Muscle layer of colon (tissue), 2 donors: ENCODE results near the gene ALCAM.

Source experiments
- H3K27ac ChIP-seq: one replicate; pipeline ENCODE4 v1.7.0; 2013; ENCODE audit warnings: low read depth, mild to moderate bottlenecking, low read length, moderate library complexity
- H3K27me3 ChIP-seq, 2 donors: one replicate each; pipeline ENCODE4 v1.7.0; 2013; ENCODE audit warnings: low read length in 2 of 2, mild to moderate bottlenecking in 2 of 2; ENCODE audit not compliant: insufficient read depth in 2 of 2, control insufficient read depth in 1 of 2
- H3K36me3 ChIP-seq: one replicate; pipeline ENCODE4 v1.7.0; 2013; ENCODE audit warnings: mild to moderate bottlenecking, low read length; ENCODE audit not compliant: insufficient read depth
- H3K4me1 ChIP-seq: one replicate; pipeline ENCODE4 v1.7.0; 2013; ENCODE audit warnings: mild to moderate bottlenecking, low read length; ENCODE audit not compliant: insufficient read depth
- H3K4me3 ChIP-seq, 2 donors: one replicate each; pipeline ENCODE4 v1.7.0; 2013; ENCODE audit warnings: low read length in 2 of 2, low read depth in 1 of 2, mild to moderate bottlenecking in 1 of 2, moderate library complexity in 1 of 2
- H3K9ac ChIP-seq: one replicate; pipeline ENCODE4 v1.7.0; 2013; ENCODE audit warnings: low read length
- H3K9me3 ChIP-seq: one replicate; pipeline ENCODE4 v1.7.0; 2013; ENCODE audit warnings: mild to moderate bottlenecking, low read length
- donor health status: abdominal sarcoma.
- donor health status: Adenocarcinoma of cecum.

Gene ALCAM

DNA sequence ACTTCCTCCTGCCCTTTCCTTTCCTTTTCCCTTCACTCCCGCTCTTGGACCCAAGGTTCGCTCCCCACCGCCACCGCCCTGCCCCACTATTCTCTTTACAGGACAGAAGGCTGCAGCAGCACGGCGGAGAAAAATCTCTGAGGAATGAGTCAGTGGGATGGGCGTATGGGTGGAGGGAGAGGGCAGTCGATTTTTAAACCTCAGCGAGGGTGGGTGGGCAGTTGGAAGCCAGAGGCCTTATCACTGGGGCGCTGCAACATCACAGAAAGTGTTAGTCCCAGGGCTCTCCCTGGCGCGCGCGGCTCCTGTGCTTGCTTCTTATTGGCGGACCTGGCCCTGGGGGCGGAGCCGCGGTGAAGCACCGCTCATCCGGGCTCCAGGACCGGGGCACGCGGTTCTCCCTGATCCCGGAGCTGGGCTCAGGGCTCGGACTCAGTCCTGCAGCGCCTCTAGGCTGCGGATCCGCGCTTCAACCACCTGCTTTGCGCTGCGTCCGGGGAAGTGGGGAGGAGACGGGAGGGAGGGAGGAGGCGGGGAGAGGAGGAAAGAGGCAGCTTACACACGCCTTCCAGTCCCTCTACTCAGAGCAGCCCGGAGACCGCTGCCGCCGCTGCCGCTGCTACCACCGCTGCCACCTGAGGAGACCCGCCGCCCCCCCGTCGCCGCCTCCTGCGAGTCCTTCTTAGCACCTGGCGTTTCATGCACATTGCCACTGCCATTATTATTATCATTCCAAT, at the start of gene ALCAM:
Gene ALCAM, plus strand, starts transcription at position 584 of the 737 bp plus-strand sequence.
- H3K4me3 ChIP-seq = peak within 1 kb of the TSS; percentile 44 to 78
- H3K27me3 ChIP-seq = peaks cover 0 to 7% of the 10 kb centered on the region in 2 donors
- peak within 1 kb of the TSS; percentile 47 for H3K9ac ChIP-seq
- H3K36me3 ChIP-seq = no peaks in the 10 kb centered on the region
- H3K4me1 ChIP-seq = peaks cover 29% of the 10 kb centered on the region
- no peaks in the 10 kb centered on the region for H3K9me3 ChIP-seq
- H3K27ac ChIP-seq = peak within 1 kb of the TSS; percentile 3

DNA sequence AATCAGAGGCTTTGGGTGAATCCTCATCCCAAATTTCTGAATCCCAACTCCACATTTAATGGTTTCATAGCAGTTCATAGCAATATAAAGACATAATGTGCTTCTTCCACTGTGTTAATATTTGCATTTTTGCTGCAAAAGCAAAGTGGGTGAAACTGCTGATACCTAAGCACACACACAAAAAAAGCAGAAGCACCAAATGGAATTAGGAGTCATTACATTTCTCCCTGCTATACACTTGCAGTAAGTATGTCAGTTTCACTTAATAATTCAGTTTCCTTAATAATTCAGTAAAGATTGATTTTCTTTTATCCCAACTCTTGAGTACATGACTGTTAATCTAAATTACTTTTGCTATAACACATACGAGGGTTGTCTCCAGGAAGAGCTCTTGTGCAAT, 48.9 kb upstream of the ALCAM start:
- no peak overlapping the region for H3K9ac ChIP-seq
- no peaks in the 10 kb centered on the region for H3K9me3 ChIP-seq
- H3K27me3 ChIP-seq = no peaks in the 10 kb centered on the region
- no peak overlapping the region for H3K4me3 ChIP-seq
- no peak overlapping the region for H3K27ac ChIP-seq
- H3K36me3 ChIP-seq = no peaks in the 10 kb centered on the region
- H3K4me1 ChIP-seq = no peaks in the 10 kb centered on the region

- Histone ChIP-seq H3K36me3 (no peaks in the 10 kb centered on the region), H3K9ac (no peak overlapping the region), H3K27me3 (no peaks in the 10 kb centered on the region), H3K27ac (no peak overlapping the region), H3K4me3 (no peak overlapping the region), H3K4me1 (no peaks in the 10 kb centered on the region), H3K9me3 (no peaks in the 10 kb centered on the region)
Measured at GRCh38 chr3:105322570-105323273, 44.0 kb upstream of the ALCAM start.

DNA sequence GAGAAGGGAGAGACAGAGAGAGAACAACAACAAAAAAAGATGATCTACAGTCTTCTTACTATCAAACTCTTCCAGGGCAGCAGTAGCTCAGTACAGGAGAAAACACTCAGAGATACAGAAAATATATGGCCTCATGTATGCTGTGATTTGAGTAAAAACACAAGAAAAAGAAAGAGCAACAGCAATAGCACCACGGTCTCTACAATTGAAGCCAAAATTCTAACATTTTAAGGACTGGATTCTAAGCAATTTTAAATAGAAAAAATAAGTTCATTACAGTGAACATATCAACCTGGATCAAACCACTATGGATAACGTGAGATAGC, 43.5 kb upstream of the ALCAM start:
- H3K27me3 ChIP-seq = no peaks in the 10 kb centered on the region
- no peaks in the 10 kb centered on the region for H3K4me1 ChIP-seq
- H3K27ac ChIP-seq = no peak overlapping the region
- H3K4me3 ChIP-seq = no peak overlapping the region
- H3K9me3 ChIP-seq = no peaks in the 10 kb centered on the region
- no peaks in the 10 kb centered on the region for H3K36me3 ChIP-seq
- no peak overlapping the region for H3K9ac ChIP-seq

DNA sequence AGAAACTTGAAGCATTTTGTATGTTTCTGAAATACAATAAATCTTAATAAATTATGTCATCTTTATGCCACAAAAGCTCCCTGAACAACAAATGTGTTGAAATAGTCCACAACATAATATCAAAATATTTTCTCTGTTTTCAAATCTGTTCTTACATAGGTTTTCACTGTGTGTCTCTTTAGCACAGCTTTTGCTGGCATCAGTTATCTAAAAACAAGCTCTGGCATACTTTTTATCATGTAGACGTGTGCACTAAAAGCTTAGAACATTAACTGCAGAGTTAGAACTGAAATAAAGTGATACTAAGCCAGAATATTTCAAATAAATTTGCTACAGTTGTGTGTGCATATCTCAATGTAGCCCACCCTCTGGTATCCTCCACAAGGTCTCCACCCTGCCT, 41.8 kb upstream of the ALCAM start:
- Histone ChIP-seq H3K9me3 (no peaks in the 10 kb centered on the region), H3K9ac (no peak overlapping the region), H3K4me3 (no peak overlapping the region), H3K4me1 (no peaks in the 10 kb centered on the region), H3K27me3 (no peaks in the 10 kb centered on the region), H3K36me3 (no peaks in the 10 kb centered on the region), H3K27ac (no peak overlapping the region)

GRCh38 chr3:105327662-105328337, 38.9 kb upstream of the ALCAM start:
- Histone ChIP-seq H3K27ac (no peak overlapping the region), H3K9me3 (no peaks in the 10 kb centered on the region), H3K4me3 (no peak overlapping the region), H3K9ac (no peak overlapping the region), H3K36me3 (no peaks in the 10 kb centered on the region), H3K4me1 (no peaks in the 10 kb centered on the region), H3K27me3 (no peaks in the 10 kb centered on the region)

DNA sequence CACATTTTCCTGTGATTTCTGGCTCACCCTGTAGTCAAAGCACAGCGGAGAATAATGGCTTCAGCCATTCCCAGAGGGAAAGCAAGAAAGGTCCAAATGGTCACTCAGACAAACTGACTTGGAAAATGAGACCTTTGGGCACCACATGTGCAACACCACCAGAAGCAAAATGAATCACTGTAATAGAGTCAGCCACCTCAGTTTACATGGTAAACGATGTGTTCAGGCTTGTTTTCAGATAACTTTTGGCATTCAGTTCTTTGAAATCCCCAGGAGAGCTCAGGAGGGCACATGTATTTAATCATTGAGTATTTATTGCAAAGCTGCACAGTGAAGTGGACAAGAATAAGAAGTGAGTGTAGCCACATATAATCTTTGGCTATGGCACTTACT, 38.4 kb upstream of the ALCAM start:
- Histone ChIP-seq H3K27ac (no peak overlapping the region), H3K27me3 (no peaks in the 10 kb centered on the region), H3K36me3 (no peaks in the 10 kb centered on the region), H3K4me1 (no peaks in the 10 kb centered on the region), H3K9me3 (no peaks in the 10 kb centered on the region), H3K9ac (no peak overlapping the region), H3K4me3 (no peak overlapping the region)

DNA sequence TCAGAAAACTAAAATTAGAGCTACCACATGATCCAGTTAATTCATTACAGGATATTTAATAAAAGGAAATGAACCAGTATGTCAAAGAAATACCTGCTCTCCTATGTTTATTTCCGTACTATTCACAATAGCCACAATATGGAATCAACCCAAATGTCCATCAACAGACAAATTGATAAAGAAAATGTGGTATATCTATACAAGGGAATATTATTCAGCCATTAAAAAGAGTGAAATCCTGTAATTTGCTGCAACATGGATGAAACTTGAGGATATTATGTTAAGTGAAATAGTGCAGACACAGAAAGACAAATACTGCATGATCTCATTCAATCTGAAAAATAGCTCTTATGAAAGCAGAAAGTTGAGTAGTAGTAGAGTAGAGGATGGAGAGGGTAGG, 33.7 kb upstream of the ALCAM start:
- no peak overlapping the region for H3K9ac ChIP-seq
- no peak overlapping the region for H3K4me3 ChIP-seq
- H3K27me3 ChIP-seq = no peaks in the 10 kb centered on the region
- no peaks in the 10 kb centered on the region for H3K9me3 ChIP-seq
- no peaks in the 10 kb centered on the region for H3K4me1 ChIP-seq
- no peak overlapping the region for H3K27ac ChIP-seq
- H3K36me3 ChIP-seq = no peaks in the 10 kb centered on the region

GRCh38 chr3:105334138-105334882, 32.4 kb upstream of the ALCAM start:
- Histone ChIP-seq H3K4me3 (no peak overlapping the region), H3K36me3 (no peaks in the 10 kb centered on the region), H3K9me3 (no peaks in the 10 kb centered on the region), H3K27me3 (no peaks in the 10 kb centered on the region), H3K27ac (no peak overlapping the region), H3K9ac (no peak overlapping the region), H3K4me1 (no peaks in the 10 kb centered on the region)

GRCh38 chr3:105339946-105340345, 26.8 kb upstream of the ALCAM start:
- H3K9me3 ChIP-seq = no peaks in the 10 kb centered on the region
- H3K36me3 ChIP-seq = no peaks in the 10 kb centered on the region
- no peaks in the 10 kb centered on the region for H3K4me1 ChIP-seq
- no peak overlapping the region for H3K9ac ChIP-seq
- H3K4me3 ChIP-seq = no peak overlapping the region
- H3K27ac ChIP-seq = no peak overlapping the region
- no peaks in the 10 kb centered on the region for H3K27me3 ChIP-seq

- no peak overlapping the region for H3K4me3 ChIP-seq
- no peaks in the 10 kb centered on the region for H3K36me3 ChIP-seq
- no peaks in the 10 kb centered on the region for H3K9me3 ChIP-seq
- no peak overlapping the region for H3K9ac ChIP-seq
- no peak overlapping the region for H3K27ac ChIP-seq
- no peaks in the 10 kb centered on the region for H3K27me3 ChIP-seq
- no peaks in the 10 kb centered on the region for H3K4me1 ChIP-seq
Measured at GRCh38 chr3:105343991-105344390, 22.7 kb upstream of the ALCAM start.
